Measurements from ENCODE around the gene KLHL8.

The KLHL8 gene

DNA sequence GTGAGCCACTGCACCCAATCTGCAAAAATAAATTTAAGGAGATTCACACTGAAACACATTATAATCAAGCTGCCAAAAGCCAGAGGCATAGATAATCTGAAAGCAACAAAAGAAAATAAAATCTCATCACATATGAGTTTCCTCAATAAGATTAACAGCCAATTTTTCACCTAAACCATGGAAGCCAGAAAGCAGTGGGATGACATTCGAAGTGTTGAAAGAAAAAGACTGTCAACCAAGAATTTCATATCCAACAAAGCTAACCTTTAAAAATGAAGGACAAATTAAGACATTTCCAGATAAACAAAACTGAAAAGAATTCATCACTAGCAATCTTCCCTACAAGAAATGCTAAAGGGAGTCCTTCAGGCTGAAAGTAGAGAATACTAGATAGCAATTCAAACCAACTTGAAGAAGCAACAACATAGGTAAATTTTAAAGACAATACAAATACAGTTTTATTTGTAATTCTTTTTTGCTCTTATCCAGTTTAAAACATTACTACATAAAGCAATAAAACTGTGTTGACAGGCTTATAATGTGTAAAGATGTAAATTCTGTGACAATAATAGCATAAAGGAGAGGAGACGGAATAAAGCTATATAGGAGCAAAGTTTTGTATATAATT is 23.1 kb upstream of the KLHL8 start:
- H3K4me1 Mint-ChIP-seq: peaks cover 13% of the 10 kb centered on the region

DNA sequence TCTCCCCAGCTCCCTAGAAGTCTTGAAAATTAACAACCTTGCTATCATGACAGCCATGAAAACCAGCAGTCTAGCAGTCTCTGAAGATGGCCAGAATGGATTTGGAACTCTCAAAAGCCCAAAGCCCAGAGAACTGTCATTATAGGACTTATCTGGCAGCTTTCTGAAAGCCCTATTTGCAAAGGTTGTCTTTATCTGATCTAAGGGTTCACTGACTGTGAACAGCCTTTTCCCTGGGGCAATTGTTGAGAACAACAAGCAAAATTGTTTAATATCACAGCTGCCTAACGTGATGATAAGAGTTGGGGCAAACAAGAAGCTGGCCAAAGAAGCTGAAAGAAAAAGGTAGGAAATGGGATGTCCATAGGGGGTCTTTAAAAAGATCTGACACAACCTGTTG is 20.9 kb upstream of the KLHL8 start:
- Mint-ChIP-seq H3K9me3 (peaks cover 45% of the 10 kb centered on the region), H3K4me1 (peaks cover 13% of the 10 kb centered on the region), H3K36me3 (ENCODE audit: low read depth) (peaks cover 16% of the 10 kb centered on the region), H3K27ac (no peak overlapping the region), H3K27me3 (ENCODE audit: low read depth, poor library complexity) (no peaks in the 10 kb centered on the region), H3K4me3 (no peak overlapping the region)
- TF ChIP-seq, protein P1, sequence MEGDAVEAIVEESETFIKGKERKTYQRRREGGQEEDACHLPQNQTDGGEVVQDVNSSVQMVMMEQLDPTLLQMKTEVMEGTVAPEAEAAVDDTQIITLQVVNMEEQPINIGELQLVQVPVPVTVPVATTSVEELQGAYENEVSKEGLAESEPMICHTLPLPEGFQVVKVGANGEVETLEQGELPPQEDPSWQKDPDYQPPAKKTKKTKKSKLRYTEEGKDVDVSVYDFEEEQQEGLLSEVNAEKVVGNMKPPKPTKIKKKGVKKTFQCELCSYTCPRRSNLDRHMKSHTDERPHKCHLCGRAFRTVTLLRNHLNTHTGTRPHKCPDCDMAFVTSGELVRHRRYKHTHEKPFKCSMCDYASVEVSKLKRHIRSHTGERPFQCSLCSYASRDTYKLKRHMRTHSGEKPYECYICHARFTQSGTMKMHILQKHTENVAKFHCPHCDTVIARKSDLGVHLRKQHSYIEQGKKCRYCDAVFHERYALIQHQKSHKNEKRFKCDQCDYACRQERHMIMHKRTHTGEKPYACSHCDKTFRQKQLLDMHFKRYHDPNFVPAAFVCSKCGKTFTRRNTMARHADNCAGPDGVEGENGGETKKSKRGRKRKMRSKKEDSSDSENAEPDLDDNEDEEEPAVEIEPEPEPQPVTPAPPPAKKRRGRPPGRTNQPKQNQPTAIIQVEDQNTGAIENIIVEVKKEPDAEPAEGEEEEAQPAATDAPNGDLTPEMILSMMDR (IDR thresholded peaks at IDR 0.05): no peak
- no peak for DNase-seq

More for the DNA sequence above, 23.1 kb upstream of the KLHL8 start:
- no peak for DNase-seq
- H3K9me3 Mint-ChIP-seq: peaks cover 61% of the 10 kb centered on the region
- no peak overlapping the region for H3K27ac Mint-ChIP-seq
- no peak overlapping the region for H3K4me3 Mint-ChIP-seq
- H3K27me3 Mint-ChIP-seq (ENCODE audit: low read depth, poor library complexity): peaks cover 4% of the 10 kb centered on the region
- TF ChIP-seq, protein P1 (IDR thresholded peaks at IDR 0.05): no peak
- H3K36me3 Mint-ChIP-seq (ENCODE audit: low read depth): peaks cover 16% of the 10 kb centered on the region

DNA sequence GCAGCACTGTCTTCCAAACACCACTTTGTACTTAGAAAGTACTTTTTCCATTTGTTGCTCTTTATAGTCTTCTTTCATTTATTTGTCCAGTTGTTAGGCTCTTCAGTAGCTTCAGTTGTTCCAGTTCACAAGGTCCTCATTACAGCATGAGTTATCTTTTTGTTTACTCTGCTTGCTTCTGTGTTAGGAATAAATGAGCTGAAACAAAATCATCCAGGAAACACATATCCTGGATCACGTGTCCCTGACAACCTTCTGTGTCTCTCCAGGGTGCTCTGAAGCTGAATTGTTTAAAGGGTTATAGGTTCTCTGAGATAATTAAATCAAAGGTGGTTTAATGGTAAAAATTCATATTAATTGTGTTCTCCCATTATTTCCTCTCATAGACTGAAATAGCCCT is 19.9 kb upstream of the KLHL8 start:
- peaks cover 41% of the 10 kb centered on the region for H3K9me3 Mint-ChIP-seq
- no peaks in the 10 kb centered on the region for H3K27me3 Mint-ChIP-seq (ENCODE audit: low read depth, poor library complexity)
- no peak overlapping the region for H3K4me3 Mint-ChIP-seq
- no peak overlapping the region for H3K27ac Mint-ChIP-seq
- TF ChIP-seq, protein P1 (IDR thresholded peaks at IDR 0.05): no peak
- H3K4me1 Mint-ChIP-seq: peaks cover 13% of the 10 kb centered on the region
- DNase-seq: no peak
- peaks cover 16% of the 10 kb centered on the region for H3K36me3 Mint-ChIP-seq (ENCODE audit: low read depth)

DNA sequence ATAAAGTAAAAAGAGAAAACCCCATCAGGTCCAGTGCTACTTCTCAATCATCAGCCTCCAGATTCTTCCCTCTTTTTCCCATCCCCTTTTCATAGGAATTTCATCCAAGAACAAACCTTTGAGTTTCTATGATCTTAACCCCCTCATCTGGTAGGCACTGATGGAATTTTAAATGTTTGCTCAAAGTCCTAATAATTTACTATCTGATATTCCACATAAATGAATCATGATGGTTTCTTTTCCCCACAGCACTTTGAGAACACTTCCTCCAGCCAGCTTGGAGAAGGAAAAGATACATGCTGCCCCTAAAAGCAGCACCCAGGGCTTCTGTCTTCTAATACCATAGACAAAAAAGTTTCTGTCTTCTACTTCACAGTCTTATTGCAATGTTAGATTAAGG is 19.4 kb upstream of the KLHL8 start:
- Mint-ChIP-seq H3K9me3 (peaks cover 35% of the 10 kb centered on the region), H3K36me3 (ENCODE audit: low read depth) (peaks cover 16% of the 10 kb centered on the region), H3K4me3 (no peak overlapping the region), H3K27ac (no peak overlapping the region), H3K27me3 (ENCODE audit: low read depth, poor library complexity) (no peaks in the 10 kb centered on the region), H3K4me1 (peaks cover 13% of the 10 kb centered on the region)
- DNase-seq: no peak
- TF ChIP-seq, protein P1 (IDR thresholded peaks at IDR 0.05): no peak

DNA sequence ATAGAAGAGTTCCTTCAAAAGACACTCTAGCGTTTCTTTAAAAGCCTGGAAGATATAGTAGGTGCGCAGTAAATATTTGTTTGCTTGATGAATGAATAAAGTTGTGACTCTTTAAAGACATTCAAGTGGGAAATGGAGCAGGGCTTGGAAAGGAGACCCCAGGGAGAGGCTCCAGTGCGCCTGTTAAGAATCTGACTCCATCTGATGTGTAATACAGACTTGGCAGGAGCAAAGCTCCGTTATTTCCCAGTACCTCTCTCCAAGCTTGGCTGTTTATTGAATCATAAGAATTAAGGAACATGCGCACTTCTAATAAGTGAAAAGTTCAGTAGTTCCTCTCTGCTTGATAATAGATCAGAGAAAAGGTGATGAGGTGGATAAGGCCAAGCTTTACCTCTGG is 18.8 kb upstream of the KLHL8 start:
- Mint-ChIP-seq H3K4me3 (no peak overlapping the region), H3K4me1 (peaks cover 13% of the 10 kb centered on the region), H3K27me3 (ENCODE audit: low read depth, poor library complexity) (no peaks in the 10 kb centered on the region), H3K9me3 (peaks cover 29% of the 10 kb centered on the region), H3K27ac (no peak overlapping the region), H3K36me3 (ENCODE audit: low read depth) (peaks cover 11% of the 10 kb centered on the region)
- DNase-seq: no peak
- TF ChIP-seq, protein P1 (IDR thresholded peaks at IDR 0.05): no peak

DNA sequence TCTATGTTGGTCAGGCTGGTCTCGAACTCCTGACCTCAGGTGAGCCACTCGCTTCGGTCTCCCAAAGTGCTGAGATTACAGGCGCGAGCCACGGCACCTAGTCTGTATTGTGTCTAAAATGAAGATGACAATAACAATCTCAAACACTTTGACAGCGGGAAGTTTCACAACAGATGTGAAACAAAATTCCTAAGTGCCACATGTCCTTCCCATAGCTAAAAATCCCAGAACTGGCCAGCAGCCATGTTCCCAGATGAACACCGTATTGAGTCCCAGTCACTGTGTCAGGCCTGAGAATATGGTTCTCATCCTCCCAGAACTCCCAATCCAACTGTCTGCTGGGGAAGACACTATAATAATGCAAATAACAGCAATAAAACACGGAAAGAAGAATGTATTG is 16.4 kb upstream of the KLHL8 start:
- H3K36me3 Mint-ChIP-seq (ENCODE audit: low read depth): no peaks in the 10 kb centered on the region
- H3K27me3 Mint-ChIP-seq (ENCODE audit: low read depth, poor library complexity): peaks cover 4% of the 10 kb centered on the region
- no peak for DNase-seq
- no peak overlapping the region for H3K27ac Mint-ChIP-seq
- H3K4me1 Mint-ChIP-seq: peaks cover 13% of the 10 kb centered on the region
- peaks cover 6% of the 10 kb centered on the region for H3K9me3 Mint-ChIP-seq
- TF ChIP-seq, protein P1 (IDR thresholded peaks at IDR 0.05): no peak
- H3K4me3 Mint-ChIP-seq: no peak overlapping the region

Measured in nephron progenitor cell (in vitro differentiated cells).